Subcutaneous adipose tissue (tissue), 4 donors: ENCODE results near the gene PDXK. TPM values are rescaled to one million over a fixed set of nuclear protein-coding genes. Genes with fewer than 3 reads are reported as not detected.

Experiments used
- total RNA-seq, 4 donors: library from RNA; depleted of rRNA; stranded (reverse); fragments of >200 nt; gene quantifications; one replicate each; pipeline ENCODE4 v1.1.0, GENCODE V29; 2016
- TF ChIP-seq, protein P1 (sequence below): fragments of 450-650 bp; IDR thresholded peaks from one replicate; pipeline ENCODE4 v1.5.1; 2016; ENCODE audit warnings: low read depth, mild to moderate bottlenecking, control low read depth, antibody characterized with exemption, moderate library complexity

PDXK gene
- total RNA-seq, 4 donors from 2014 or later, result 63.6 to 261 (median 72.6) TPM

- TF ChIP-seq, protein P1, sequence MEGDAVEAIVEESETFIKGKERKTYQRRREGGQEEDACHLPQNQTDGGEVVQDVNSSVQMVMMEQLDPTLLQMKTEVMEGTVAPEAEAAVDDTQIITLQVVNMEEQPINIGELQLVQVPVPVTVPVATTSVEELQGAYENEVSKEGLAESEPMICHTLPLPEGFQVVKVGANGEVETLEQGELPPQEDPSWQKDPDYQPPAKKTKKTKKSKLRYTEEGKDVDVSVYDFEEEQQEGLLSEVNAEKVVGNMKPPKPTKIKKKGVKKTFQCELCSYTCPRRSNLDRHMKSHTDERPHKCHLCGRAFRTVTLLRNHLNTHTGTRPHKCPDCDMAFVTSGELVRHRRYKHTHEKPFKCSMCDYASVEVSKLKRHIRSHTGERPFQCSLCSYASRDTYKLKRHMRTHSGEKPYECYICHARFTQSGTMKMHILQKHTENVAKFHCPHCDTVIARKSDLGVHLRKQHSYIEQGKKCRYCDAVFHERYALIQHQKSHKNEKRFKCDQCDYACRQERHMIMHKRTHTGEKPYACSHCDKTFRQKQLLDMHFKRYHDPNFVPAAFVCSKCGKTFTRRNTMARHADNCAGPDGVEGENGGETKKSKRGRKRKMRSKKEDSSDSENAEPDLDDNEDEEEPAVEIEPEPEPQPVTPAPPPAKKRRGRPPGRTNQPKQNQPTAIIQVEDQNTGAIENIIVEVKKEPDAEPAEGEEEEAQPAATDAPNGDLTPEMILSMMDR, result no peak
These were observed 16.8 kb upstream of the PDXK start for GRCh38 chr21:43701936-43702784.

GRCh38 chr21:43702785-43703034, 16.2 kb upstream of the PDXK start:
- TF ChIP-seq, protein P1, result no peak

GRCh38 chr21:43703035-43703880, 15.7 kb upstream of the PDXK start:
- TF ChIP-seq, protein P1, result no peak

DNA sequence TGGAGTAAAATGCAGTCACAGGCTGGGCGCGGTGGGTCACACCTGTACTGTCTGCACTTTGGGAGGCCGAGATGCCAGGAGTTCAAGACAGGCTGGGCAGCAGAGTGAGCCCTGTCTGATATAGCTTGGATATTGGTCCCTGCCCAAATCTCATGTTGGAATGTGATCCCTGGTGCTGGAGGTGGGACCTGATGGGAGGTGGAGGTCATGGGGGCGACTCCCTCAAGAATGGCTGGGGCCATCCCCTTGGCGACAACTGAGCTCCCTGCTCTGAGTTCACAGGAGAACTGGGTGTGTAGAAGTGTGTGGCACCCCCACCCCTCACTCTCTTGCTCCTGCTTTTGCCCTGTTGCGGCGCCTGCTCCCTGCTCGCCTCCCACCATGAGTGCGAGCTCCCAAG, 11.5 kb upstream of the PDXK start:
- TF ChIP-seq, protein P1, result no peak

GRCh38 chr21:43708745-43709381, 10.1 kb upstream of the PDXK start:
- TF ChIP-seq, protein P1, result no peak

GRCh38 chr21:43712268-43712942, 6.5 kb upstream of the PDXK start:
- TF ChIP-seq, protein P1, result no peak
